NCI-H1694 treated with DMSO at 0.1 percent for 48 hours (cell line): ENCODE results near the gene GALNT12.

Experiments
- DNase-seq: peaks from one replicate; lab custom pipeline; 2025; lab: John Stamatoyannopoulos, UW

GALNT12 gene

GRCh38 chr9:98880311-98881015 lies 73.0 kb downstream of the GALNT12 start:
- no peak for DNase-seq

- DNase-seq = no peak
Observed at GRCh38 chr9:98881356-98881755, 73.9 kb downstream of the GALNT12 start.

- no peak for DNase-seq
Observed at GRCh38 chr9:98881836-98882568, 74.5 kb downstream of the GALNT12 start.

GRCh38 chr9:98882569-98882923 lies 75.1 kb downstream of the GALNT12 start:
- no peak for DNase-seq

GRCh38 chr9:98883276-98883675 lies 75.8 kb downstream of the GALNT12 start:
- DNase-seq = no peak

GRCh38 chr9:98884849-98885248 lies 77.4 kb downstream of the GALNT12 start:
- DNase-seq = no peak

- no peak for DNase-seq
Observed at GRCh38 chr9:98885575-98886295, 78.3 kb downstream of the GALNT12 start.

GRCh38 chr9:98886691-98887229 lies 79.3 kb downstream of the GALNT12 start:
- no peak for DNase-seq

- no peak for DNase-seq
Observed at GRCh38 chr9:98887918-98888510, 80.5 kb downstream of the GALNT12 start.

GRCh38 chr9:98888801-98889421 lies 81.4 kb downstream of the GALNT12 start:
- no peak for DNase-seq

GRCh38 chr9:98890256-98890655 lies 82.8 kb downstream of the GALNT12 start:
- no peak for DNase-seq

- no peak for DNase-seq
Observed at GRCh38 chr9:98892288-98892687, 84.8 kb downstream of the GALNT12 start.

GRCh38 chr9:98892690-98893089 lies 85.2 kb downstream of the GALNT12 start:
- DNase-seq = no peak

GRCh38 chr9:98894171-98894570 lies 86.7 kb downstream of the GALNT12 start:
- DNase-seq = no peak

GRCh38 chr9:98894761-98895160 lies 87.3 kb downstream of the GALNT12 start:
- no peak for DNase-seq

GRCh38 chr9:98896632-98897031 lies 89.2 kb downstream of the GALNT12 start:
- no peak for DNase-seq

GRCh38 chr9:98897745-98898144 lies 90.3 kb downstream of the GALNT12 start:
- no peak for DNase-seq

- no peak for DNase-seq
Observed at GRCh38 chr9:98899408-98900056, 92.1 kb downstream of the GALNT12 start.
